IPS-NIHi7 (cell line): ENCODE results near the gene PGF.

Experiments
- DNase-seq: peaks from one replicate; pipeline ENCODE4 v3.0.0; 2012; ENCODE audit warnings: mixed read lengths; ENCODE audit errors: extremely low spot score

The PGF gene

GRCh38 chr14:74956280-74957072 is 1.1 kb upstream of the PGF start:
- DNase-seq = no peak

- no peak for DNase-seq
Measured at GRCh38 chr14:74956027-74956279, 556 bp upstream of the PGF start.

- DNase-seq = no peak
Measured at GRCh38 chr14:74954947-74955228, 509 bp downstream of the PGF start.

GRCh38 chr14:74954232-74954946 is 1.0 kb downstream of the PGF start:
- DNase-seq = no peak

GRCh38 chr14:74953686-74954085 is 1.7 kb downstream of the PGF start:
- DNase-seq = no peak

DNA sequence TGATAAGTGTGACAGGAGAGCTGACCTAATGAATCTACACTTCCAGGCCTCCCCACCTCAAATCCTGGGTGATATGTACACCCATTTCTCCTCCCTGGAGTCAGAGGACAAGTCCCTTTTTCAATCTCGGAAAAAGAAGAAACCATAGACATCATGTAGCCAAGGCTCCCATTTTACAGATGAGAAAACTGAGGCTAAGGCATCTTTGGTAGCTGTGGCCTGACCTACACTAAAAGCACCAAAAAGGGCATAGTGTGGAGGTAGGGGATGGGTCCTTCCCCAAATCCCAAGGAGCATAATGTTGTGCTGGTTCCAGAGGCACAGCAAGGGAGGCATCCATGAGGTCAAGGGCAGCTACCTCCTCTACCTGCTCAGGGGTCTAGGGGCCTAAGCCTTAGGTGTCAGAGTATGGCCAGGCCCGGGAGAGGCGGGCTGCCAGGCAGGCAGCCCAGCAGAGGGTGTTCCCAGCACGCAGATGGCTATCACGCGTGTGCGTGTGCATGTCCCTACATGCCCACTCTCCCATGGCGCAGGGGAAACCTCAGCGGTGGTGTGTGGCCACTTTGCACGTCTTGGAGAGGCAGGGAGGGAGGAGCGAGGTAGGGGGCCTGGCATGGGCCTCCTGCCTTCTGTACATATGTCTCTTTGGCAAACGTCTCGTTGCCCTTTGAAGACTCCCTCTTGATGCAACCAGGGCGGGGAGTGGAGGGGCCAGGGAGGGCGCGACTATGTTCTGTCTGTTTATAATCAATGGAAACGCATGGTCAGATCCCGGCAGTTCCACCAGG is 2.5 kb downstream of the PGF start:
- no peak for DNase-seq

- DNase-seq = no peak
Measured at GRCh38 chr14:74952180-74952665, 3.2 kb downstream of the PGF start.

- DNase-seq = no peak
Measured at GRCh38 chr14:74951443-74952179, 3.8 kb downstream of the PGF start.

- DNase-seq = no peak
Measured at GRCh38 chr14:74950795-74951442, 4.5 kb downstream of the PGF start.

DNA sequence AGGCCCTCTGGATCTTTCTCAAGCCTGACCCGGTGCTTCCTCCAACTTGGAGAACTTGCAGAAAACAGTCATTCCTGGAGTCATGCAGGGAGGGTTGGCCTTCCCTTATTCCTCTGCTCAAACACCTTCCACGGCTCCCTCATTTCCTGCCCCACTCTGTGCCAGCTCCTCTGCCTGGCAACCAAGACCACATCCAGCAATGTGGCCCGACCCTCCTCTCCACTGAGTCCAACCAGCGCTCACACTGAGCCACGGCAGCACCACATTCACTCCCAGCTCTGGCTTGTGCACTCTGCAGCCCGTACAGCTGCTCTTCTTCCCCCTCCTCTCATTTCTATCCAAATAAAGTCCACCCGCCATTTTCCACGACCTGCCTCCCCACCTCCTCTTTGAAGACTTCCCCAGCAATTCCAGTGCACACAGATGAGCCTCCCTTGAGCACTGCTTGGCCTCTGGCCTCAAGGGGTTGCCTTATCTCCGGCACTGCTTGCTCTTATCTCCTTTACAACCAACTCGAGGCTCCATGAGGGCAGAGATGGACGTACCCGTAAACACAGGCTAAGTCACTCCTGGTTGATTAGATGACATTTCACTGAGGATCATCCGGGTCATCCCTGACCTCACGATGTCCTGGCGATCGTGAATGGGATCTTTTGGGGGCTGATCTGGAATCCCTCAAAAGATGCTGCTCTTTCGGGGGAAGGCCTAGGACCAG is 5.4 kb downstream of the PGF start:
- no peak for DNase-seq

DNA sequence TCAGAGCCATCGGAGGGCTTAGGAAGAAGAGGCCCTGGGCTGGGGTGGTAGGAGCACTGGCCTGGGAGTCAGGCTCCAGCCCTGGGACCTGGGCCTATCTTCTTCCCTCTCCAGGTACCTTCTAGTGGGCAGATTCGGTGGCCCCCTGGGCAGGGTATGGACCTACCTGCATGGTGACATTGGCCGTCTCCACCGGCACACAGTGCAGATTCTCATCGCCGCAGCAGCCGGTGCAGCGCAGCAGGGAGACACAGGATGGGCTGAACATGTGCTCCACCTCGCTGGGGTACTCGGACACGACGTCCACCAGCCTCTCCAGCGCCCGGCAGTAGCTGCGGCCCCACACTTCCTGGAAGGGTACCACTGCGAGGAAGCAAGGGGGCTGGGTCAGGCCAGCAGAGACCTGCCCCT is 6.2 kb downstream of the PGF start:
- no peak for DNase-seq

DNA sequence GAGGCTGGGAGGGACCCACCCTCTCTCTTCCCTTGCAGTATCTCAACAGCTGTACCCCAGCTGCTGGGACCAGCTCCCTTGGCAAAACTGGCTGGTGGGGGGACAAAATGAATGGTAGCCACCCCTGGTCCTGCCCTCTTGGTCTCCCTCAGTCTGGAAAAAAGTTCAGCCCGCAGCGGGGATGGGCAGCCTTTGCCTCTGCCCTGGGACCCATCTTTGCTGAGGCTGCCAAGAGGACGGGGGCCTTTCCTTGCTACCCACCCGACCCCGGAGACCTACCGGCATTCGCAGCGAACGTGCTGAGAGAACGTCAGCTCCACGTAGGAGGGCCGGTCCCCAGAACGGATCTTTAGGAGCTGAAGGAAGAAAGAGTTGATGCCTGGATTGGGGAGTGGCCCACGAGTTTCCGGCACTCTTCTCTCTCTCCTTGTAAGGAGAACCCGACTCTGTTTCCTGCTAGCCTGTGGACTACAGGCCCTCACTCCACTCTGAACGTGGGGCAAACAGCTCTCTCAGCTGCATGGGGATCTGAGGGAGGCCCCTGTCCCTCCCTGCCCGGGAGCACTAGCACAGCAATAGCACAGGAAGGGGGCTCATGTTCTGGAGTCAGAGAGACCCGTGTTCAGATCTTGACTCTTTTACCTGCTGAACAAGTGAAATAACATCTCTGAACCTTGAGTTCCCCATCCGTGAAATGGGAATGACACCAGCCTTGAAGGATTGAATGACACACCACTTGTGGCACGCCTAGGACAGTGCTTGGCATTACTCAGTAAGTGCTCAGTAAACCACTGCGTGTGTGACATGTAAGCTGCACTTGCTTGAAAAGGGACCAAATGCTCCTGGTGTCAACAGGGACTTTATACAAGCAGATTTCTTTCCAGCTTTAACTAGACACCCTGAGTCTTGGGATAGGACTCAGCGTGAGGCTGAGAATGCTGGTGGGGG is 6.9 kb downstream of the PGF start:
- no peak for DNase-seq

DNA sequence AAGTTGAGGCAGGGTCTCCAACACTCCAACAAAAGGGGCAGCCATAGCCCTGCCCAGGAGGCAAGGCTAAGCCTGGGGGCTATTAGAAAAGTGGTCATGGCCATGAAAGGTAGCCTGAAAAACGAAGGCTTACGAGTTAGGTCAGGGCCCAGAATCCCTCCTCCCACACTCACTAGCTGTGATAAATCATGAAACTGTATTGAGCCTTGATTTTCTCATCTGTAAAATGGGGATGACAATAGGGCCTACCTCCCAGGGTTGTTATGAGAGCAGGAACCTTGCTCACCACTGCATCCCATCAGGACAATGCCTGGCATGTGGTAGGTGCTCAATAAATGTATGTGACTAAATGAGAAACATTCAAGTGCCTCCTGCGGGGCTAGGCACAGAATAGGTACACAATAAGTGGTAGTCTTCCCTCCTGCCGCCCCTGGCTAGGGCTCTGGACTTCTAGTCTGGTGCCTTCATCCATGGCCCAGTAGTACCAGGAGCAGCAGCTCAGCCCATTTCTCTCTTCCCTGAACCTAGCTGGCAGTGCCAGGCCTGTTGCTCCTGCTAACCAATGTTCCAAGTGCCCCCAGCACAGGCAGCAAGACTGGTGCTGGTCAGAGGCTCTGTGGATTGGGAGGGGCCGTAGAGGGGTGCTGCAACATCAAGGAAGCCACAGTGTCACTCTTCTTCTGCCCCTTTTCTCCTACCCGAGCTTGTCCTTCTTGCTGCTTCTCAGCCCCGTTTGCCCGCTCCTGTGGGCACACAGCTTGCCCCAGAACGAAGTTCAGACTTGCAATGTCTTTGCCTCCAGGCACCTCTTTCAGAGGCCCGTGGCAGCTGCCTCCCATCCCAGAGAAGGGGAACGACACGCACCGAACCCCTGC is 7.8 kb downstream of the PGF start:
- DNase-seq = no peak

- DNase-seq = no peak
Measured at GRCh38 chr14:74946659-74947281, 8.6 kb downstream of the PGF start.

- peak; percentile 94 for DNase-seq
Measured at GRCh38 chr14:74945852-74946658, 9.3 kb downstream of the PGF start.

GRCh38 chr14:74945261-74945851 is 10.0 kb downstream of the PGF start:
- peak; percentile 87 for DNase-seq

DNA sequence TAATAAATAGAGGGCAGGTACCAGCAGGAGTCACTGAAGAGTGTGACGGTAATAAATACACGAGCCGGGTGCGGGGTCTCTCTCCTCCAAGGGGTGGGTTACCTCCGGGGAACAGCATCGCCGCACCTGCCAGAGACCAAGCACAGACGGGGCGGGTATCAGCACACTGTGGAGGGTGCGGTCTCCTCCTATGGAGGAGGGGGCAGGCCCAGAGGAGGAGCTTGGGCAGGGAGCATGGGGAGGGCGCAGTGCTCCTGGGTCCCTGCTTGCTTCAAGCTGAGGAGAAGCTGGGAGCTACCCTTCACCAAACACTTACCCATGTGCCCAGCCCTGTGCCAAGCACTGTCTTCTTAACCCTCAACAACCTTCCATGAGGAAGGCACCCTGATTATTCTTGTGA is 12.8 kb downstream of the PGF start:
- DNase-seq = no peak
